ENCODE measurements around the gene FGA.

DNA sequence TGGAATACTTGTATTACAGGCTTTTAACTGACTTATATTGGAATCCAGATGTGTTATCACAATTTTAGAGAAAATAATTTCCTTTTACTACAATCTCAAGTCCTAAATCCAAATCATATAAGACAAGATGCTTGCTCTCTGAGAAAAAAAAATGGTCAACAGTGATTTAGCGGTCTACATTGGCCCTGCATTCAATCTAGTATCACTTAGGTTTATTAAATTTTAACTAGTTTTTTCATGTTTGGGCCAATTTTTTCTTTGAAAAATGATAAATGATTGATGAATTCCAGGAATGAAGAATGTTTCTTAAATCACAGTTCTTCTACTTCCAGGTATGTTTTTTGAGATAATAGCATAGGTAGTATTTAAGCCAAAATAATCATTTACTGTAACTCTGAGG lies 24.7 kb upstream of the FGA start:
- TF ChIP-seq ZNF274 (IDR thresholded peaks at IDR 0.05; ENCODE audit: borderline replicate concordance, extremely low read depth, low read length) (no peak), EZH2 (IDR thresholded peaks at IDR 0.05; ENCODE audit: low read depth, low read length, severe bottlenecking) (no peak), CTCF (IDR thresholded peaks at IDR 0.05; ENCODE audit: control extremely low read depth in 1 of 3, insufficient read depth in 1 of 3, low read depth in 1 of 3, low read length in 3 of 3) (no peak), RXRA (IDR thresholded peaks at IDR 0.05; ENCODE audit: insufficient read depth, low read depth, low read length) (no peak), USF2 (IDR thresholded peaks at IDR 0.05; ENCODE audit: low read length) (no peak), JUN (IDR thresholded peaks at IDR 0.05; ENCODE audit: low read depth, low read length) (no peak), TAF1 (IDR thresholded peaks at IDR 0.05; ENCODE audit: low read depth, low read length) (no peak), CEBPB (IDR thresholded peaks at IDR 0.05; ENCODE audit: low read depth, low read length) (no peak), MAFK (IDR thresholded peaks at IDR 0.05; ENCODE audit: low read depth, low read length) (no peak), POLR2AphosphoS5 (IDR thresholded peaks at IDR 0.05; ENCODE audit: low read depth, low read length) (no peak), POLR2A (IDR thresholded peaks at IDR 0.05; ENCODE audit: control extremely low read depth in 1 of 2, low read depth in 2 of 2, low read length in 2 of 2) (no peak), EP300 (IDR thresholded peaks at IDR 0.05; ENCODE audit: borderline replicate concordance in 1 of 2, low read depth in 2 of 2, low read length in 2 of 2) (no peak)

Measured in H1 (cell line).